AG04450 (cell line): ENCODE measurements around the gene CLNK. TPM values are rescaled to one million over a fixed set of nuclear protein-coding genes. Genes with fewer than 3 reads are reported as not detected.

ENCODE experiments used
- CTCF ChIA-PET: fragments of 300-600, 350-600 bp; formaldehyde crosslinking; extraction: SDS; loops from one replicate; lab custom pipeline; 2022; ENCODE audit warnings: antibody characterized with exemption, inconsistent platforms; lab: Charles Lee
- POLR2A ChIA-PET: fragments of 350-600 bp; formaldehyde crosslinking; extraction: SDS; loops from one replicate; lab custom pipeline; 2021; ENCODE audit warnings: antibody characterized with exemption, inconsistent platforms; lab: Yijun Ruan, JAX
- DNase-seq: peaks from one replicate; pipeline ENCODE4 v3.0.0-alpha.2; 2011; ENCODE audit warnings: low read depth, low spot score
- H3K27ac ChIP-seq: one replicate; pipeline ENCODE4 v1.5.1; 2012; ENCODE audit warnings: low read depth, low read length, control low read depth
- H3K27me3 ChIP-seq: one replicate; pipeline ENCODE4 v1.6.0; 2012; ENCODE audit warnings: low read length; ENCODE audit not compliant: control insufficient read depth, insufficient read depth
- H3K4me3 ChIP-seq: 2 replicates; pipeline ENCODE4 v1.5.1; 2011; ENCODE audit warnings: mild to moderate bottlenecking, low read depth, low read length, control low read depth
- H3K9me3 ChIP-seq: 2 replicates; pipeline ENCODE4 v1.5.1; 2012; ENCODE audit warnings: low read length; ENCODE audit not compliant: control insufficient read depth, insufficient read depth
- polyA plus RNA-seq: library from polyadenylated mRNA; depleted of rRNA; stranded (reverse); fragments of >200 nt; gene quantifications from 2 replicates; pipeline ENCODE4 v1.2.3, GENCODE V29; 2011
- TF ChIP-seq, protein P1 (sequence below): IDR thresholded peaks from 2 replicates; pipeline ENCODE4 v1.5.1; 2011; ENCODE audit warnings: low read depth, low read length, control low read depth, inconsistent platforms

Gene CLNK
- polyA plus RNA-seq, 1 experiment = not detected

DNA sequence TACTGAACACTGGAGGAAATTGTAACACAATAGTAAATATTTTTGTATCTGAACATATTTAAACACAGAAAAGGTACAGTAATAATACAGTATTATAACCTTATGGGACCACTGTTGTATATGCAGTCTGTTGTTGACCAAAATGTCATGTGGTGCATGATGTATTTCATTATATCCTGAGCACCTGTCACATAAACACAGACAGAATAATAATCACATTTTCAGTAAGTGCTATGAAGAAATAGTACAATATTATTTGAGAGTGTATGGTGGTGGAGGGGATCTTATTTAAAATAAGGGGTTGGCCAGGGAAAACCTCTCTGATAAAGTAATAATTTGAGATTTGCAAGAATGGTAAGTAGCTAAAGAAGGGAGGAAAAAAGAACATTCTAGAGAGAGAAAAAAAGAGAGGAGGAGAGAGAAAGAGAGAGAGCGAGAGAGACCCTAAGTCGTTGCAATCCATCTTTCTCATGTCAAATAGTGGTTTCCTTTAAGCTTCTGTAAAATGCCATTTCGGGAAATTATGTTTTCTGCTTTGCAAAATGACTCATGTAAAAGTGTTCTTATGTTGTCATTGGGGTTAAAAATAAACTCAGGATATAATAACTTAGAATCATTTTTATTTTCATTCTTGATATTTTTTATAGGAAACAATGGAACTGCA is 19.3 kb upstream of the CLNK start:
- ChIA-PET POLR2A (interaction anchor here (0.6 kb wide), 1 partner anchor 515 kb away, joined by 3 read pairs; no protein-coding TSS in a partner anchor), CTCF (interaction anchor here (1.2 kb wide), 1 partner anchor 20 kb away, joined by 3 read pairs; no protein-coding TSS in a partner anchor)
- TF ChIP-seq, protein P1, sequence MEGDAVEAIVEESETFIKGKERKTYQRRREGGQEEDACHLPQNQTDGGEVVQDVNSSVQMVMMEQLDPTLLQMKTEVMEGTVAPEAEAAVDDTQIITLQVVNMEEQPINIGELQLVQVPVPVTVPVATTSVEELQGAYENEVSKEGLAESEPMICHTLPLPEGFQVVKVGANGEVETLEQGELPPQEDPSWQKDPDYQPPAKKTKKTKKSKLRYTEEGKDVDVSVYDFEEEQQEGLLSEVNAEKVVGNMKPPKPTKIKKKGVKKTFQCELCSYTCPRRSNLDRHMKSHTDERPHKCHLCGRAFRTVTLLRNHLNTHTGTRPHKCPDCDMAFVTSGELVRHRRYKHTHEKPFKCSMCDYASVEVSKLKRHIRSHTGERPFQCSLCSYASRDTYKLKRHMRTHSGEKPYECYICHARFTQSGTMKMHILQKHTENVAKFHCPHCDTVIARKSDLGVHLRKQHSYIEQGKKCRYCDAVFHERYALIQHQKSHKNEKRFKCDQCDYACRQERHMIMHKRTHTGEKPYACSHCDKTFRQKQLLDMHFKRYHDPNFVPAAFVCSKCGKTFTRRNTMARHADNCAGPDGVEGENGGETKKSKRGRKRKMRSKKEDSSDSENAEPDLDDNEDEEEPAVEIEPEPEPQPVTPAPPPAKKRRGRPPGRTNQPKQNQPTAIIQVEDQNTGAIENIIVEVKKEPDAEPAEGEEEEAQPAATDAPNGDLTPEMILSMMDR = no peak
- Histone ChIP-seq H3K9me3 (no peaks in the 10 kb centered on the region), H3K27me3 (no peaks in the 10 kb centered on the region), H3K4me3 (no peak overlapping the region), H3K27ac (no peak overlapping the region)
- no peak for DNase-seq

DNA sequence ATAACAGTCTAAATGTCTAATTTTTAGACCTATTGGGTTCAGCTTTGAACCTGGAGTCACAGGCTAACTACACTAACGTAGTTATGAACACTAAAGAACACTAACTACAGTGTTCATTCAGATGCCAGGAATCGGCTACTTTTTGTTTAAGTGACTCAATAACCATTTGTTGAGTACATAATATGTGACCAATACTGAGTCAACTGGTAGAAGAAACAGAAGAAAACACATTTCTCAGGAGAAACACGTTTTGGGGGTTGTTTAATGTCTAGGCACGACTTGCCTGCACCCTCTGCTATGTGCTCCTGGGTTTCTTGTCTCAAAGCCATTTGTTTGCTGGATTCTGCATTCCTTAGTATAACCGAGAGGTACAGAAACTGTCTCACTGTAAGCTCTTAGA is 18.6 kb upstream of the CLNK start:
- Histone ChIP-seq H3K27ac (no peak overlapping the region), H3K4me3 (no peak overlapping the region), H3K9me3 (no peaks in the 10 kb centered on the region; the same call in 1 of the 2 replicates), H3K27me3 (no peaks in the 10 kb centered on the region)
- TF ChIP-seq, protein P1 = no peak
- ChIA-PET POLR2A (no interaction called here), CTCF (no interaction called here)
- DNase-seq = no peak

DNA sequence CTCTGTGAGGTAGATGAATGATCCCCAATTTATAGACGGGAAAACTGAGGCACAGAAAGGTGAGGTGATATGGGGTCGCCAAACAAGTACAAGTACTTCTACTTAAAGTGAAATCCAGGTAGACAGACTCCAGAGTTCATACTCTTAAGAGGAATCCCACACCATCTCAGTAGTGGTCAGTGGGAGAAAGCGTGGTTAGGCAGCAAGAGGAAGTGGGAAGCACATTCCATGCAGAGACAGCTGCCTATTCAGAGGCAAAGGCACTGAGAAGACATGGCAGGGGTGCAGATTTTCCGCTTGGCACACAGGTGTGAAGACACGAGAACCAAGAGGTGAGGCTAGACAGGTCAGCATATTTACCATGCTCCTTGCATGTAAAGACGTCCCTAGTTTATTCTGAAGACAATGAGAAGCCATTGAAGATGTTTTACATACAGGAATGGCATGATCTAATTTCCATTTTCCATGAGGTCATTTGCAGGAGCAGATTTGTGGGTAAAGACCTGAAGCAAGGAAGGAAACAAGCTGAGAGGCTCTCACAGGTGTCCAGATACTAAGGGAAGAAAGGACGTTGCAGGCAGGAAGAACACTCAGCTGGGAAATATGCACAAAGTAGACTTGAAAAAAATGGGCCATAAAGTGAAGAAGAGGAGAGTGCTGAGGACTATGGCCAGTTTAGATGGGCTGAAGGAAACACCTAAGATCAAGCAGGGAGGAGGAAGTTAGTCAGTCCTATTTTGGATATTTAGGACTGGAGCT is 17.3 kb upstream of the CLNK start:
- Histone ChIP-seq H3K9me3 (no peaks in the 10 kb centered on the region; the same call in 1 of the 2 replicates), H3K27me3 (no peaks in the 10 kb centered on the region), H3K27ac (no peak overlapping the region), H3K4me3 (no peak overlapping the region)
- TF ChIP-seq, protein P1 = no peak
- no peak for DNase-seq
- ChIA-PET POLR2A (interaction anchor here (0.7 kb wide), 1 partner anchor 111 kb away, joined by 4 read pairs; no protein-coding TSS in a partner anchor), CTCF (interaction anchor here (0.6 kb wide), 1 partner anchor 49 kb away, joined by 9 read pairs; no protein-coding TSS in a partner anchor)

DNA sequence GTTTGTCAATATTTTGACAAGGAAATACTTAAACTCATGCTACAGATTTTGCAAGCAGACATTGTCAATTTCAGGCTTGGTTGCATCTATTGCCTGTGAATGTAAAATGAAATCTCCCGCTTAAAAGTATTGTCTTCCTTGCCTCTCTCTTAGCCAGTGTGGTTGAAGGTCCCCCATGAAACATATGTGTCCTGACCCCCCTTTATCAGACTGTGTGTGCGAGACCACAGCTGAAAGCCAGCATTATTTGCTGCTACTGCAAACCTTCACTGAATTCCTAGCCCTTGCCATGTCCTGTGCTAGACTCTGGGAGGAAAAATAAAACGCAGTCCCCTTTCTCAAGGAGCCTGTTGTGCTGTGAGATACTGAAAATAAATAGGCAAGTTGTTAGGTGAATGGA is 16.6 kb upstream of the CLNK start:
- no peaks in the 10 kb centered on the region; the same call in 1 of the 2 replicates for H3K9me3 ChIP-seq
- DNase-seq = no peak
- H3K27ac ChIP-seq = no peak overlapping the region
- ChIA-PET POLR2A (no interaction called here), CTCF (no interaction called here)
- no peak overlapping the region for H3K4me3 ChIP-seq
- H3K27me3 ChIP-seq = no peaks in the 10 kb centered on the region
- TF ChIP-seq, protein P1 = no peak

DNA sequence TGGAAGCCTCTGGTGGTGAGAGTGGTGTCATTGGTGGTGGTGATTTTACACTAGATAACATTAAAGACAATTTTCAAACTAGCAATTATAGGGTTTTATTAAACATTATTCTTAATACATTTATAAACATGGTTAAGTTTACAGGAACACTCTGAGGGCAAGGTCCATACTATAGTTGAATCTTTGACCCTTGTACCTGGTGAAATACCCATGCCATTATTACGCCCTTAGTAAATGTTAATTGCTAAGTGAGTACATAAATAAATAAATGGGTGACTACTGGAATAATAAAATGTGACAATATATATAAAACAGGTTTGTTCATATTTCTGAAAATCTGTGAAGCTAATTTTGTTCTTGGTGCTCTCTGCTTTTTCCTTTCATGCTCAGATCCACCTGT is 13.6 kb upstream of the CLNK start:
- no peak for DNase-seq
- ChIA-PET CTCF (no interaction called here), POLR2A (no interaction called here)

More for the DNA sequence above, 13.6 kb upstream of the CLNK start:
- H3K27ac ChIP-seq = no peak overlapping the region
- no peak overlapping the region for H3K4me3 ChIP-seq
- TF ChIP-seq, protein P1 = no peak
- H3K27me3 ChIP-seq = no peaks in the 10 kb centered on the region
- no peaks in the 10 kb centered on the region; the same call in 1 of the 2 replicates for H3K9me3 ChIP-seq
